KBM-7 (cell line): Measurements from ENCODE around the gene GADD45GIP1.
"Not testable (repeated sequence)": the region's sequence is repeated elsewhere in the genome, so short reads cannot be mapped to it uniquely, and the experiment has no call there.

Source experiments
- DNase-seq: peaks from one replicate; pipeline ENCODE4 v3.0.0-alpha.2; 2015
- in situ Hi-C: fragments of 300-500 bp; cut with MboI; formaldehyde crosslinking; loops from 2 replicates; pipeline ENCODE4 v1.14.3; 2020; ENCODE audit warnings: low sequenced_read_pairs, low pct_unique_long_range_greater_than_20kb, mixed read lengths

The GADD45GIP1 gene

DNA sequence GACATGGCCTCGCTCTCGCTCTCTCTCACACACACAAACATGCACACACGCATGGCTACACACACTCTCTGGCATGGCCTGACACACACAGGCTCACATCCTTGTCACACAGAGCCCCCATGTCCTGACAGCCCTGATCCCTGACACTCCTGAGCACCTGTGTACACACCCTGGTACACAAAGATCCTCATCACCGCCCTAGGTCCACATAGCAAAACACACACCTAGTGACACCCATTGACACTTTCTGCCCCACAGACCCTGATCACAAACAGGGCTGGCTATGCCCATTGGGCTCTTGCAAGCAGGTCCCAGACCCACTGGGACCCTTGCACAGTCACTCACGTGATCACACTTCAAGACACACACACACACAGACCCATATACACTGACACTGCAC is 34.3 kb upstream of the GADD45GIP1 start:
- no peak for DNase-seq
- in situ Hi-C loops = loop anchor here (25.0 kb wide), 1 partner anchor 96 kb away; no protein-coding TSS in a partner anchor

DNA sequence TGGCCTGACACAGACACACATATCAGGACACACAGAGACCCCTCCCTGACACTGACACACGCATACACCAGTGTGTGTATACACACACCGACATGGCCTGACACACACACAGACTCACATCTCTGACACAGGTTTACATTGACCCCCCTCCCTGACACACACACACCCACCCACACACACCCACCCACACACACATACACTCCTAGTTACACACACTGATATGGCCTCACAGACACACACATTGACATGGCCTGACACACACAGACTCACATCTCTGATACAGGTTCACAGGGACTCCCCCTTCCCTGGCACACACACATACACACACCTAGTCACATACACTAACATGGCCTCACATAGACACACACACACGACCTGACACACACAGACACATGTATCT is 33.8 kb upstream of the GADD45GIP1 start:
- in situ Hi-C loops = loop anchor here (25.0 kb wide), 1 partner anchor 96 kb away; no protein-coding TSS in a partner anchor
- no peak for DNase-seq

DNA sequence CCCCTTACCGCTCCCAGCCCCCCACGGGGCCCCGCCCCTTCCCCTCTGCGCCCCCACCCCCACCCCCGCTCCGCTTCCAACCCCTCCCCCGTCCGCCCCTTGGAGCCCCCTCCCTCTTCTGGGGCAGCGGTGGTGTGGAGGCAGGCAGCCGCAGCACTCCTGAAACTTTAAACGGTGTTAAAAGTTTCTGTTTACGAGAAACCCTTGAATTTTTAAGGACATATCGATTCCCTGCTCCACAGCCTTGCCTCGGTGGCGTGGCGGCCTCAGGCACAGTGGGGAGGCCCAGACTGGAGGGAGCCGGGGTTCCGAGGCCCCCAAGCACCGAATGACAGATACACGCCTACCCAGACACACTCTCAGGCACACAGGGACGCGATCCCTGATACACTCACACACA is 33.4 kb upstream of the GADD45GIP1 start:
- in situ Hi-C loops = loop anchor here (25.0 kb wide), 1 partner anchor 97 kb away; no protein-coding TSS in a partner anchor
- no peak for DNase-seq

DNA sequence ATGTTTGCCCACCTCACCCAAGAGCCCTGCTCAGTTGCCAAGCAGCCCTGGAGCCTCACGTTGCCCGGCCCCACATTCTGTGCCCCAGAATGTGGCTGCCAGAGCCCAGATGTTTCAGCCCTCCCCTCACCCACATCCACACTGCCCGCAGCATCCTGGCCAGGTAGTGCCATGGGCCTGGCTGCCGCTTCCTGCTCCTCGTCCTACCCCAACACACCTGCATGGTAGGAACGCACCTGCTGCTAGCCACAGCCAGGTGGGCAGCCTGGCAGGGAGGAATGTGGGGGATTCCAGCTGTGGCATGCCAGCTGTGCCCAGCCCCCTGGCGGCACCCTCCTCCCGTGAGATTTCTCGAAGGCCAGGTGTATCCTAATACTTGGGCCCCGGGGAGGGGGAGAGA is 30.8 kb upstream of the GADD45GIP1 start:
- no peak for DNase-seq
- in situ Hi-C loops = loop anchor here (25.0 kb wide), 1 partner anchor 100 kb away; no protein-coding TSS in a partner anchor

DNA sequence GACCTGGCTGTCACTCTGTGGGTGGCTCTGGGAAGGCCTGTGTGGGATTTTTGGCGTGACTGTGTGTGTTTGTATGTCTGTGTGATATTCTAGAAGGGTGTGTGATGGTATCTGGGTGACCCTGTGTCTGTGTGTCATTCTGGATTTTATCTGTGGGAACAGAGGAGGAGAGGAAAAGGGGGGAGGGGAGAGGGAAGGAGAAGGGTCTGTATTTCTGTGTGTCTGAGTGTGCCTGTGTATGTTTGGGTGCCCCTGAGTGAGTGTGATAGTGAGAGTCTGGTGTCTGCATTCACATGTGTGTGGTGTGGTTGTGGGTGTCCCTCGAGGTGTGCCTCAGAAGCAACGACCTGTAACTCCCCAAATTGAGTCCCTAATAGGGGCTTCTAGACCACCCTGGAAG is 30.2 kb upstream of the GADD45GIP1 start:
- in situ Hi-C loops = loop anchor here (25.0 kb wide), 1 partner anchor 100 kb away; no protein-coding TSS in a partner anchor
- DNase-seq = no peak

DNA sequence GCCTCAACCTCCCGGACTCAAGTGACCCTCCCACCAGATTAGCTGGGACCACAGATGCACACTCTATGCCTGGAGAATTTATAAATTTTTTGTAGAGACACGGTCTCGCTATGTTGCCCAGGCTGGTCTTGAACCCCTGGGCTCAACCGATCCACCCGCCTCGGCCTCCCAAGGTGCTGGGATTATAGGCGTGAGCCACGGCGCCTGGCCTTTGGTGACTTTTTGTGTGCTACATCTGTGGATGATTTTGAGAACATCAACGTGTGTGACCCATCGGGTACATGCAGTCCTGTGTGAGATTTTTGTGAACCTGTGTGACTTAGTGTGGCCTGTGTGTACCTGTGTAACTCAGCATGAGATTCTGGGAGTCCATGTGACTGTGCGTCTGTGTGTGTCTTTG is 29.7 kb upstream of the GADD45GIP1 start:
- no peak for DNase-seq
- in situ Hi-C loops = loop anchor here (25.0 kb wide), 1 partner anchor 101 kb away; no protein-coding TSS in a partner anchor

DNA sequence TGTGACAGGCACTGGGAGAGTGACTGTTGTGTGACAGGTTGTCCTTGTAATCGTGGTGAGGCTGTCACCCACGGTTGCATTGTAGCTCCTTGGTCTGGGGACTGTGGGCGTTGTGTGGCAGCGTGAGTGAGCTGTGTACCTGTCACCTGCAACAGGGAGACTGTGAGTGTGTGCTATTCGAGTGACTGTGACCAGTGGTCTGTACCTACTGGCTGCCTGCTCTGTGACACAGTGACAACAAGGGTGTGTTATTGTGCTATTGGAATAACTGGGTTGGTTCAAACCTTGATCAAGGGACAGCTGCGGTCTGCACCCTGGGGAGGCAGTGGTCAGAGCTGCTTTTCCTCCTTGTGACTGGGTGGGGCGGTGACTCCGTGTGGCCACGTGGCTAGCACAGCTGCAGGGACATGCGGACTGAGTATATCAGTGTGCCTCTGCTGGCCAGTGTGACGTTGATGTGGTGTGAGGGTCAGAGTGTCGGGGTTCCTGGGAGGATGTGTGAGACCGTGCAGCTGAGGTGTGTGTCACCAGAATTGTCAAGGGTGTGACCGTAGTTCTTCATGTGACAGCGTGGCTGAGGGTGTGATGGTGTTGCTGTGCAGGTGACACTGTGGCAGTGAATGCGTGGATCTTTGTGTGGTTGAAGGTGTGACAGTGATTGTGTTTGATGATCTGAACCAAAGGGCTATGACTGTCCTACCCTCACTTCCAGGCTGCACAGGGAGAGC is 28.2 kb upstream of the GADD45GIP1 start:
- no peak for DNase-seq
- in situ Hi-C loops = loop anchor here (25.0 kb wide), 1 partner anchor 102 kb away; no protein-coding TSS in a partner anchor

DNA sequence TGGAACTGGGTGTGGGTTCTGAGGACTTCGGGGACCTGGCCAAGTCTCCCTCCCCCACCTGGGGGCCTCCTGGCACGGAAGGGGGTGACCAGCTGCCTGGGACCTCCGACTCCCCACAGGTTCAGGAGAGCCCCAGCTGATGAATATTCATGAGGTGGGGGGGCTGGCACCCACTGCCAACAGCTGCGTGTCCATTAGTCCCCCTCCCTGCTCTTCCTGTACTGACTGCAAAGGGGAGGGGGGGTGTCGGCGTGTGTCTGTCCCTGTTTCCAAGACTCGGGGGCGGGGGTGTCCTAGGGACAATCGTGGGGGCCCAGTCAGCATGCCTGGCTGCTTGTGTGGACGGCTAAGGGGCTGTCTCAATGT is 27.6 kb upstream of the GADD45GIP1 start:
- in situ Hi-C loops = loop anchor here (25.0 kb wide), 1 partner anchor 103 kb away; no protein-coding TSS in a partner anchor
- DNase-seq = no peak

DNA sequence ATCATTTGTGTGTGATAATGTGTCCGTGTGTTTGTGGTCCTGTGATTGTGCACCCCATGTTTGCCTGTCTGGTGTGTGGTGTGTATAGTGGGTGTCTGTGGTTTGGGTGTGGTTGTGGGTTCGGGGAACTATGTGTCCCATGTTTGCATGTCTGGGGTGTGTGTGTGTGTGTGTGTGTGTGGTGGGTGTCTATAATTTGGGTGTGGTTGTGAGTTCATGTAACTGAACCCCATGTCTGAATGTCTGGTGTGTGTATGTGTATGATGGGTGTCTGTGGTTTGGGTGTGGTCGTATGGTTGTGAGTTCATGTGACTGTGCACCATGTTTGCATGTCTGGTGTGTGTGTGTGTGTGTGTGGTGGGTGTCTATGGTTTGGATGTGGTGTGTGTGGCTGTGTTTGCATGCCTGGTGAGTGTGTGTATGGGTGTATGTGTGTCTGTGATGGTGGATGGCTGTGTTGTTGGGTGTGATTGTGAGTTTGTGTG is 27.2 kb upstream of the GADD45GIP1 start:
- DNase-seq = no peak
- in situ Hi-C loops = loop anchor here (25.0 kb wide), 1 partner anchor 103 kb away; no protein-coding TSS in a partner anchor

DNA sequence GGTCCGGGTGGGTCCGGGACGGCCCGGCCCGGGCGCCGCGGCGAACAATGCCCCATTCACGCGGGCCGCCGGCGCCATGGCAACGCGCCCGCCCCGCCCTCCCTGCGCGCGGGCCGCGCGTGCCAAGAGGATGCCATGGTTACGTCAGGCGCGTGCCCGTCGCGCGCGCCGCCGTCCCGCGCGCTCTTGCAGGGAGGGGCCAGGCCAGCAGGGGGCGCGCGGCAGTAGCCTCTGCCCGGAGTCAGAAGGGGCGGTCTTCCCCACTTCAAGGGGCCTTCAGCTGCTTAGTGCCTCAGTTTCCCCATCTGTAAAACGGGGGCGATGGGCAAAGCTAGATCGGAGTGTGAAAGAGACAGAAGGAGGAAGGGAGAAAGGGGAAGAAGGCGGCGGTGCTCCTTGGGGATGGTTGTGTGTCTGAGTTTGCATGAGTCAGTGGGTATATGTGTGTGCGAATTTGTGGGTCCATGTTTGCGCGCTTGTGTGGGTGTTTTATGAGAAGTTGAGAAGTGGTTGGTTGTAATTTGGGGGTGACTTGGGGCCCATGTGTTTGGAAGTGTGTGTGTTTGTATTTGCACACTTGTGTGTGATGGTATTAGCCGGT is 26.6 kb upstream of the GADD45GIP1 start:
- peak; percentile 91 for DNase-seq
- in situ Hi-C loops = loop anchor here (25.0 kb wide), 1 partner anchor 104 kb away; no protein-coding TSS in a partner anchor

DNA sequence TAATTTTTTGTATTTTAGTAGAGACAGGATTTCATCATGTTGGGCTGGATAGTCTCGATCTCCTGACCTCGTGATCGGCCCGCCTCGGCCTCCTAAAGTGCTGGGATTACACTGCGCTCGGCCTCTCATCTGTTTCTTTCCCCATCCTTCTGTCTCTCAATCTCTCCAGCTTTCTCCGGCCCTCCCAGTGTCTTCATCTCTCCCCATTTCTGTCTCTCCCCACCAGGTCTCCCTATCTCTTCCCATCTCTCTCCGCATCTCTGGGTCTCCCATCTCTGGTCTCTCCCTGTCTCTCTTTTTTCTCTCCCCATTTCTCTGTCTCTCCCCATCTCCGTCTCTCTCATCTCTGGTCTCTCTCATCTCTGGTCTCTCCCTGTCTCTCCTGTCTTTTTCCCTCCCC is 26.1 kb upstream of the GADD45GIP1 start:
- in situ Hi-C loops = loop anchor here (25.0 kb wide), 1 partner anchor 104 kb away; no protein-coding TSS in a partner anchor
- DNase-seq = no peak

DNA sequence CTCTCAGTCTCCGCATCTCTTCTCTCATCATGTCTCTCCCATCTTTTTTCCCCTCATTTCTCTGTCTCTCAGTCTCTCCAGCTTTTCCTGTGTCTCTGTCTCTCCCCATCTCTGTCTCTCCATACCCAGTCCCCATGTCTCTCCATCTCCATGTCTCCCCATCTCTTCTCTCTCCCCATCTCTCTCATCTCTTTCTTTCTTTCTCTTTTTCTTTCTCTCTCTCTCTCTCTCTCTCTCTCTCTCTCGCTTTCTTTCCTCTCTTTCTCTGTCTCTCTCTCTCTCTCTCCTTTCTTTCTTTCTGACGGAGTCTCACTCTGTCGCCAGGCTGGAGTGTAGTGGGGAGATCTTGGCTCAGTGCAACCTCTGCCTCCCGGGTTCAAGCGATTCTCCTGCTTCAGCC is 25.6 kb upstream of the GADD45GIP1 start:
- in situ Hi-C loops = loop anchor here (25.0 kb wide), 1 partner anchor 105 kb away; no protein-coding TSS in a partner anchor
- no peak for DNase-seq

DNA sequence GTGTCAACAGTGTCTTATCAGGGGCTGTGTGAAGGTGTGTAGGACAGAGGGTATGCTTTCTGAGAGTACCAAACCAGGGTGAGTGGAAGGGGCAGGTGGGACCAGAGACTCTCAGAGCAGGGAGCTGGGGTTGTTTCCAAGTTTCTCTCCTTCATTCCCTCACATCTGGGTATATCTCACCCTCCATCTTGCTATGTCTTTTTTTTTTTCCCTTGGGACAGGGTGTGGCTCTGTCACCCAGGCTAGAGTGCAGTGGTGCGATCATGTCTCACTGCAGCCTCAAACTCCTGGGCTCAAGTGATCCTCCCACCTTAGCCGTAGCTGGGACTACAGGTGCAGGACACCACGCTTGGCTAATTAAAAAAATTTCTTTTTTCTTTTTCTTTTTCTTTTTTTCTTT is 23.0 kb upstream of the GADD45GIP1 start:
- no peak for DNase-seq
- in situ Hi-C loops = loop anchor here (25.0 kb wide), 1 partner anchor 107 kb away; no protein-coding TSS in a partner anchor

DNA sequence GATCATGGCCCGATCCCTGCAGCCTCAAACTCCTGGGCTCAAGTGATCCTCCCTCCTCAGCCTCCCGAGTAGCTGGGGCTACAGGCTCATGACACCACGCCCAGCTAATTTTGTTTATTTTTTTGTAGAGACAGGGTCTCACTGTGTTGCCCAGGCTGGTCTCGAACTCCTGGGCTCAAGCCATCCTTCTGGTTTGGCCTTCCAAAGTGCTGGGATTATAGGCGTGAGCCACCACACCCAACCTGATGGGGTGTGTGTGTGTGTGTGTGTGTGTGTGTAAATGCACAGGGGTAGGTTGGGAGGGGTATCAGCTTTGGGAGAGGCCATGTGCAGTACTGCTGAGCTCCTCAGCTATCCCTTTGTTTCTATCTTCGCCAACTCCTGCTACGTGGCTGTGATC is 19.1 kb upstream of the GADD45GIP1 start:
- not testable (repeated sequence) for DNase-seq
- in situ Hi-C loops = loop anchor here (25.0 kb wide), 1 partner anchor 111 kb away; no protein-coding TSS in a partner anchor

DNA sequence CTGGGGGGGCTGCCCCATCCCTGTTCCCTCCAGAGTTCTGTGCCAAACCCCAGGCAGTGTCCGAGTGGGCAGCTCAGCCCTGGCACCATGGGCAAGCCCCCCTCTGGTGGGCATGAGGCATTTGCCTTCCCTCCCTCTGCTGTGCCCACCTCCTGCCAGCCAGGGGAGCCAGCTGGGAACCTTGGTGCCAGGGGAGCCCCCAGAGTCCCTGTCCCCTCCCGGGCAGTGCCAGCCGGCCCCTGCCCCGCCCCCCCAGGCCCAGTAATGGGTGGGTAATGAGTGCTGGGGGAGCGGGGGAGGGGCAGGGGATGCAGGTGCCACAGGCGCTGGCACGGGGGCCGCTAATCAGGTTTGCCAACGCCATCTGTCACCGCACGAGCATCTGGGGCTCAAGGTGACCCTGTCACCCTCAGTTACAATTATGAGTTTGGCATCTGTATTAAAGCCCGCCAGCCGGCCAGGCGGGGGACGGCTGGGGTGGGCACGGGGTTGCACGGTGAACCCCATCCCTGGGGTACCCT is 18.3 kb upstream of the GADD45GIP1 start:
- in situ Hi-C loops = loop anchor here (25.0 kb wide), 1 partner anchor 112 kb away; no protein-coding TSS in a partner anchor
- no peak for DNase-seq

DNA sequence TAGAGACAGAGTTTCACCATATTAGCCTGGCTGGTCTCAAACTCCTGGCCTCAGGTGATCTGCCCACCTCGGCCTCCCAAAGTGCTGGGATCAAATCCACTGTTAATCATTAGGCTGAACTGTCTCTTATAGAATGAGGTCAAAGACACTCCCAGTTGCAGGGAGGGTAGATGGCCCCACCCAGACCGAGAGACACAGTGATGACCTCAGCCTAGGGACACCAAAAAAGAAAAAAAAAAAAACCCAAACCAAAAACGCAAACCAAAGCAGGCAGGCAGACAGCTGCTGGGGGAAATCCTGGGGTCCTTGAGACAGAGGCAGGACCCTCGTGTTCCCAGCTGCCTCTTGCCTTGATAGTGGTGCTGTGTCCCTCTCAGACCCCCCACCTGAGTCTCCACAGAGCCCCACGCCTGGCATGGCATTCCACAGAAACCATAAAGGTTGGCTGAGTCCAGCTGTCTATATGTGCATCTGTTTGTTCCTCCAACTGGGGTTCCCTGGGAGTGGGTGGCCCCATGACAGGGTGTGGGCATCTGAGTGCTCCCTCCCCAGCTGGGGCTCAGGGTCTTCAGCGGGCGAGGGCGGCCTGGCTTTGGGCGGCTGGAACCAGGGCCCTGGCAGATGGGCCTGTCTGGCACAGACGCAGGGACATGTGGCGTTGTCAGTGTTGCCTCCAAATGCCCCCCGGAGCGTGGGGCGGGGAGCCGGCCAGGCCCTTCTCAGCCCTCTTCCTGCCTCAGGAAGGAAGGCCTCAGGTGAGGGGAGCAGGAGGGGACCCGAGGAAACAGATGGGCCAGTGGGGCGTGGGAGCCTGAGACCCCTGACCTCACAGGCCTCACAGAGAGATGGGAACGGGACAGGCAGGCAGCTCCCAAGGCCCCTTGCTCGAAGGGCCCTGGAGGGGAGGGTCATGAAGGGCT is 17.5 kb upstream of the GADD45GIP1 start:
- in situ Hi-C loops = loop anchor here (25.0 kb wide), 1 partner anchor 113 kb away; no protein-coding TSS in a partner anchor
- DNase-seq = no peak

DNA sequence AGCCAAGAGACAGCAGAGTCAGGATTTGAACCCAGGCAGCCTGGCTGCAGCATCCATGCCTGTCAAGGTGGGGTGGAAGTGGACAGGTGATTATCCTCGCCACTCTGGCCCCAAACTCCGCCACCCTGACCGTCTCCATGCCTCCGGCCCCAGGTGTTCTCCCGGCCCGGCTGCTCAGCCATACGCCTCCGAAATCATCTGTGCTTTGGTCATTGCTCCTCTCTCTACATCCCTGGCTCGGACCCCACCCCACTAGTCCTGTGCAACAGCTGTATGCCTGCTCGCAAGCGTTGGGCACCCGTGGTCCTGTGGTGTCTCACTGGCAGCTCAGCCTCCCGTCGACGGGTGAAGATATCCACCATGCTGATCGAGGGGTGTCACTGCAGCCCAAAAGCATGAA is 16.2 kb upstream of the GADD45GIP1 start:
- in situ Hi-C loops = no loop called here

DNA sequence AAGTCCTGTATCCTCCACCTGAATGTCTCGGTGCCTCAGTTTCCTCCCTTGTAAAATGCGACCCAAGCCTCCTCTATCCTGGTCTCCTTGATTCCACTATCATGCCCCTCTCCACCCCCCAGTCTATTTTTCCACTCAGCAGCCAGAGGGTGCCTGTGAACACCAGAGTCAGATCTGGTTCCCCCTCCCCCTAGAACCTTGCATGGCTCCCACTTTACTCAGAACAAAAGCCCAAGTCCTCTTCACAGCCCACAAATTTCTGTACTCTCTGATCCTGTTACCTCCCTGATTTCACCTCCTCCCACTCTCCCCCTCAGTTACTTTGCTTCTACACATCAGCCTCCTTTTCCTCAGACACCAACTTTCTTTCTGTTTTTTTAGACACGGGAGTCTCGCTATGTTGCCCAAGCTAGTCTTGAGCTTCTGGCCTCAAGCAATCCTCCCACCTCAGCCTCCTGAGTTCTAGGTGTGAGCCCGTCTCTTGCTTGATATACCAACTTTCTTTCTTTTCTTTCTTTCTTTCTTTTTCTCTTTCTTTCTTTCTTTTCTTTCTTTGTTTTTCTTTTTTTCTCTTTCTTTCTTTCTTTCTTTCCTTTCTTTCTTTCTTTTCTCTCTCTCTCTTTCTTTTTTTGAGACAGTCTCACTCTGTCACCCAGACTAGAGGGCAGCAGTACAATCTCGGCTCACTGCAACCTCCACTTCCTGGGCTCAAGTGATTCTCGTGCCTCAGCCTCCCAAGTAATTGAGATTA is 13.2 kb upstream of the GADD45GIP1 start:
- no peak for DNase-seq
- in situ Hi-C loops = no loop called here

More for the DNA sequence above, 16.2 kb upstream of the GADD45GIP1 start:
- no peak for DNase-seq
